Endometrial microvascular endothelial cells (primary cell): ENCODE measurements around the gene TXNRD1. TPM values are rescaled to one million over a fixed set of nuclear protein-coding genes. Genes with fewer than 3 reads are reported as not detected.
"Not testable (repeated sequence)": the region's sequence is repeated elsewhere in the genome, so short reads cannot be mapped to it uniquely, and the experiment has no call there.

Source experiments
- in situ Hi-C: cut with HindIII; loops from 2 replicates; pipeline ENCODE4 v1.10.0; 2017; ENCODE audit warnings: low sequenced_read_pairs, low pct_unique_long_range_greater_than_20kb; ENCODE audit errors: inconsistent ontology term
- total RNA-seq: library from RNA; depleted of rRNA; stranded (reverse); fragments of >200 nt; gene quantifications from one replicate; pipeline ENCODE4 v1.2.3, GENCODE V29; 2015; ENCODE audit errors: inconsistent ontology term

TXNRD1 gene
- total RNA-seq: 966 TPM

GRCh38 chr12:104215638-104216297 is at the start of gene TXNRD1:
Gene TXNRD1, plus strand, starts transcription at chr12:104215779. Its CDS starts 24 bp downstream, at chr12:104215803.
- in situ Hi-C loops: loop anchor here (25.0 kb wide), 1 partner anchor 97 kb away; the partner anchor contains the start of gene EID3

DNA sequence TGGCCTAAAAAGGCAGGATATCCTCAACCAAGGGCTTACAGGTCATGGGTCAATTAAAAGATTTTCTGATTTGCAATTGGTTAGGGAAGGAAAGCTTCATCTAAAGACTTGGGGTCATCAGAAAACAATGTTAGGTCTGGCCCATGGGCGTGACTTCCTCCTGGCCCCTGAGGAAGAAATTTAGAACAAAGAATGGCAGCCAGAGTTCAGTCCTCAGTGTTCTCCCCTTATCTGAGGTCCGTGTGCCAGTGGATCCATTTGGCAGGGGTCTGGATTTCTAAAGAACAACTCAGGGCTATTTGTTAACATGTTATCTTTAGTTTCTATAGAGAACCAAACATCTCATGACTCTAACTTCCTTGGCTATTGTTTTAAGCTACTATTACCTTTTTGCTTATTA is 49.8 kb upstream of the TXNRD1 start:
- in situ Hi-C loops: no loop called here

DNA sequence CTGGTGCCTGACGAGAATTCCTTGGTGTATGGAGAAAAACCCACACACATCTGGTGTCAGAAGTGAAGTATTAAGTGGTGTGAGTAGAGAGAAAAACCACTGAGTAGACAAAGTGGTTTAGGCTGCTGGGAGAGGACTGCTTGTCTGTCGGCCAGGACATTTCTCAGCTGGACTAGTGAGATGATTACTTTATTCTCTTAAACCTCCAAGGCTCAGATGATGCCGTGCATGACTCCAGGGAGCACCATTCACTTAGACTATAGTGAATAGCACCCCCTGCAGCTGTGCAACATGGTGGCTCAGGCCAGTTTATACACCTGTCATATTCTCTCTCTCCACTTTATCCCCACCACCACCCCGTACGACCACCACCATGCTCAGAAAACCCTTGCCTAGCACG is 49.1 kb upstream of the TXNRD1 start:
- in situ Hi-C loops: no loop called here

DNA sequence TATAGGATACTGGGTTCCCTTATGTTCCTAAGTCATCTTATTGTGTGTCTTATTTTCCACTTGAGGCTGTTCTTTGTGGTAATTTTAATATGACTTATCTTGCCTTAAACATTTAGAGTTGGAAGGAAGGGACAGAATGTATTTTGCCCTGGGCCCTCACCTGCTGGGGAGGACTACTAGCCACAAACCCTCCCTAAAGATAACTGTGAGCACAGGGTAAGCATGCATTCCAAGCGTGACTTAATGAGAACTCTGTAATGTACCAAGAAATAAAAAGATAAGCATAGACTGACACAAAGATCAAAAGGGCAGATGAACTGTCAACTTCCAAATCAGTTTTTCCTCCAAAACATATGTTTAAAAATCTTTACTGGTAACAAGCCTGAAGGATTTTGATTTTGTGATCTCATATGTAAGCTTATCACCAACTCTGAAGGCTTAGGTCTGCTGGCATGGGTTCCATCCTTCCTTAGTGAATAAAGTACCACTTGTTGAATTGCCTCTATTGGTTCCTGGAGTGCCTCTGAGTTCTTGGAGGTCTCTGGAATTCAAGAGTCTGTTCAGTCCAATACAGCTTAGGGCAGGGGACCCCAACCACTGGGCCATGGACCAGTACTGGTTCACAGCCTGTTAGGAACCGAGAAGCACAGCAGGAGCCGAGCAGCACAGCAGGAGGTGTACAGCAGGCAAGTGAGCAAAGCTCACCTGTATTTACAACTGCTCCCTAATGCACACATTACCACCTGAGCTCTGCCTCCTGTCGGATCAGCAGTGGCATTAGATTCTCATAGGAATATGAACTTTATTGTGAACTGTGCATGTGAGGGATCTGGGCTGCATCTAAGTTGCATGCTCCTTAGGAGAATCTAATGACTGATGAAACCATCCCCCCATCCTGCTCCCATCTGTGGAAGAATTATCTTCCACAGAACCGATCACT is 47.8 kb upstream of the TXNRD1 start:
- in situ Hi-C loops: no loop called here

- in situ Hi-C loops: no loop called here
These were observed 47.0 kb upstream of the TXNRD1 start for GRCh38 chr12:104168596-104168995.

DNA sequence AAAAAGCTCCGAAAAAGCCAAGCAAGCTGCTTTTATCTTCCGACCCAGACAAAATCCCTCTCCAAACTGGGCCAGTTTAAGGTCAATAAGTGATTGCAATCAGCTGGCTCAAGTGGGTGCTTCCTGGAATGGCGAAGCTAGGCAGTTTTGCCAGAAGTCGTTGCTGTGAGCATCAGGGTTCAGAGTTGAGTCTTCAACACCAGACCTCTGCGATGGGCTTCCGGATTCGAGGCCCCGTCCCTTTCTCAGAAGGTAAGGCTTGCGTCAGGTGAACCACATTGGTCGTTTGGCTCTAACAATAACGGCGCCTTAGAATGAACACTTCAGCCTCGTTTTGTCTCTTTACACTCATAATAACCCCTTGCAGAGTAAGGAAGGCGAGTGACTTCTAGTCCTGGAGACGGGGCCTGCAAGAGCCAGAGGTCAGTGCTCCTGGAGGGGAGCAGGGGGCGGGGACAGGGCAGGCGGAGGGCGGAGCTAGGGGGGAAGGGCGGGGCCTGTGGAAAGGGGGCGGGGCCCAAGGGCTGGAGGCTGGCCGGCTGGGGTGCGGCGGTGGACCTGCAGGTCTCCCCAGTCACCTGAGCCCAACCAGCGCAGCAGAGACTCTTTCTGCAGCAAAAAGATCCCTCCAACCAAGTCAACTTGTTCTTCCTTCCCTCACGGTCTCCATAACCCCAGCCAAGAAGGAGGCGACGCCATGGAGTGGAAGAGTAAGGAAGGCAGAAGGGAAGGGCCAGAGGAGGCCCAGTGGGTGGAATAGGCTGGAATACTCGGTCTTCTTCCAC is 43.6 kb upstream of the TXNRD1 start:
- in situ Hi-C loops: no loop called here

DNA sequence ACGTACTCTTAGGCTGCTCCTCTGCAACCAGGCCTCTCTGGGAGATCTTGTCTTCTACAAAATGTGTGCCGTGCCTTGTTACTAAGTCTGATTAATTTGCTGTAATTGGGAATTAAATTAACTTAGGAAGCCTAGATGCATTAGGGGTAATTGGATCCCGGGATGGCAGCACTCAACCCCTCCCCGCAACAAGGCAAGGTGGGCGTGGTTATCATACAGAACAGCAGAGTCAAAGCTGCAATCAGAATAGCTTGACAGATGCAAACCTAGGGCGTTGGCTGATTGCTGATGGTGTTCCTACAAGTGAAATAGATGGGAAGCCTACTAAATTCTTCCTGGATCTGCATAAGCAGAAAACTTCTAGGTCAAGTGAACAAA is 43.0 kb upstream of the TXNRD1 start:
- in situ Hi-C loops: no loop called here

DNA sequence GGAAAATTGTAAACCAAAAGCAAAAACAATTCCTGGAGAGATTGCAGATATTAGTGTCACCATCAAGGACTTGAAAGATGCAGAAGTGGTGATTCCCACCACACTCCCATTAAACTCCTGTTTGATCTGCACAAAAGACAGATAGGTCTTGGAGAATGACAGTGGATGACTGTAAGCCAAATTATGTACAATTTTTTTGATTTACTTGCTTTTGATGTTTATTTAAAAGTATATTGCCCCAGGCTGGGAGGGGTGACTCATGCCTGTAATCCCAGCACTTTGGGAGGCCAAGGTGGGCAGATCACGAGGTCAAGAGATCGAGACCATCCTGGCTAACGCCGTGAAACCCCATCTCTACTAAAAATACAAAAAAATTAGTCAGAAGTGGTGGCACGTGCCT is 41.8 kb upstream of the TXNRD1 start:
- in situ Hi-C loops: not testable (repeated sequence)

GRCh38 chr12:104175726-104176247 is 39.8 kb upstream of the TXNRD1 start:
- in situ Hi-C loops: no loop called here

- in situ Hi-C loops: no loop called here
These were observed 38.3 kb upstream of the TXNRD1 start for GRCh38 chr12:104177336-104177662.

DNA sequence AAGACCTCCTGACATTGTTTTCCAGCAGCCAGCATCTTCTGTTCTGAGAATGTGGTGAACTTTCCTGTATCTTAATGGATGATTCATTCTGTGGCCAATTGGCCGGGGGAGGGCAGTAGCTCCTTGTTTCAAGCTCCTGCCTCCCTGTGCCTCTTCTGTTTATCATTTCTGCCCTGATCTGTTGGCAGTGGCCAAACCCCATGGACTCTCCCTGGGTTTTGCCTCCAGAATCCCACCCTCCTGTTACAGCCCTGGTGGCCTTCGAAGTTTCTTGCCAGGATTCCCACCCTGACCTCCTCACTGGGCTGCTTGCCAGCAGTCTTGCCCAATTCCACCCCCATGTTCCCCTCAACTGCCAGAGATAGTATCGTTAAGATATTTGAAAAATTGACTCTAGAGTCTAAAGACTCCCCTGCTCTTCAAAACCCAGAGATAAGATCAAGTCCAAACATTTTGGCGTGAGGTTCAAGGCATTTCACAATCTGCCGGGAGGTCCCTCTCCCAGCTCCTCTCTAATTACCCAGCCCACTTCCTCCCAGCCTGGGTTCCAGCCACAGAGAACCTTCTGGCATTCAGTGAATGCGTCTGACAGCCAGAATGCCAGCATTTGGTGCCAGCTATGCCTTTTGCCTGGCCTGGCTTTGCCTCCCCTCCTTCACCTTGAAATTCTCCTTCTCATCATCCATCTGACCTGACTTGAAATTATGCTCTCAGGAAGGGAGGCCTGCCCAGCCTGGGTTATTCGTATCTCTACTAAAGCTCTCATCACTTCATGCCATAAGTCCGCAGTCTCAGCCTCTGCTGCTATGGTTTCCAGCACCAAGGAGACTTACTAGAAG is 37.7 kb upstream of the TXNRD1 start:
- in situ Hi-C loops: no loop called here

DNA sequence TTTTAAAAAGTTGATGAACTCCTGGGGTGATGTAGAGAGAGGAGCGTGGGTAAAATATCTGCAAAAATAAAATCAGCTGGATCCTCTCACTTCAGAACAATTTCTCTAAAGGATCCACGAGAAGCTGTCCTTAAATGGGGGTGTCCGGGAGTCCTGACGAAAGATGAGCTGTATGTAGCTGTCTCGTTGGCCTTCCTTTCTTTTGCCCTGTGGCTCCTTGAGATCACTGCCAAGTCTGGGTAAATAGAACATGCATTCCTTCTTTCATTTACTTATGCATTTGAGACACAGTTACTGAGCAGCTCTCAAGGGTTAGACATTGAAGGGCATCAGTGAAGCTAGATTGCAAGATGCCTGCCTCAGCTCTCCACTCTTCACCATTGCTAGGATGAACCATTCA is 35.2 kb upstream of the TXNRD1 start:
- in situ Hi-C loops: no loop called here

DNA sequence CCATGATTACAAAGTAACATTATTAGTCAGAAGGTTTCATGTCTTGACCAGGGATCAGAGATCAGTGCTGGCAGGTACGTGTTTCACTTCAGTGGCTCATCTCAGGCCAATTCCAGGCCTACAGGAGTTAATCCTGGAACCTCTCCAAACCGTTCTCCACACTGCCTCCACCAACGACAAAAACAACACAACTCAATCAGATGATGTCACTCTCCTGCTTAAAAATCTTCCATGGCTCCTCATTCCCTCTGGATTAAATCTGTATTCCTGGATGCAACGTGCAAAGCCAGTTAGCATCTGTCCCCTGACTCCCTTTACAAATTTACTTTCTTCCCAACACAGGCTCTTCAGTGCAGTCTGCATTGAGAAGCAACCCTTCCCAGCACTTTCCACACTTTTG is 34.3 kb upstream of the TXNRD1 start:
- in situ Hi-C loops: no loop called here

DNA sequence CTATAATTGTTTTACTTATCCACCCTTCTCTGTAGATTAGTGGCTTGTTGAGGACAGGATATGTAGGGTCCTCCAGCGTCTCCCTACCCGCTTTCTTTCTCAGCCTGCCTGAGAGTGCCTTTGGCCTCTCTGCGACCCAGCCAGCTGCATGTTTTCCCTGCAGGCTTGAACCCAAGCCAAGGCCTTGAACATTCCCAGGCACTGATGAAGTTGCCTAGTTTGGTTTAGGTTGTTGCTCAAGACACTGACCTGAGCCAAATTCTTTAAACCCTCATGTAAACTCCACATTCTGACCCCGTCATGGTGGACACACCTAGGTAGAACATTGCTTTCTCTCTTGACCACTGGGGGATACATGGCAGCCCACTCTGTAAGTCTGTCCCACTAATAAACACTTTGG is 33.4 kb upstream of the TXNRD1 start:
- in situ Hi-C loops: no loop called here

DNA sequence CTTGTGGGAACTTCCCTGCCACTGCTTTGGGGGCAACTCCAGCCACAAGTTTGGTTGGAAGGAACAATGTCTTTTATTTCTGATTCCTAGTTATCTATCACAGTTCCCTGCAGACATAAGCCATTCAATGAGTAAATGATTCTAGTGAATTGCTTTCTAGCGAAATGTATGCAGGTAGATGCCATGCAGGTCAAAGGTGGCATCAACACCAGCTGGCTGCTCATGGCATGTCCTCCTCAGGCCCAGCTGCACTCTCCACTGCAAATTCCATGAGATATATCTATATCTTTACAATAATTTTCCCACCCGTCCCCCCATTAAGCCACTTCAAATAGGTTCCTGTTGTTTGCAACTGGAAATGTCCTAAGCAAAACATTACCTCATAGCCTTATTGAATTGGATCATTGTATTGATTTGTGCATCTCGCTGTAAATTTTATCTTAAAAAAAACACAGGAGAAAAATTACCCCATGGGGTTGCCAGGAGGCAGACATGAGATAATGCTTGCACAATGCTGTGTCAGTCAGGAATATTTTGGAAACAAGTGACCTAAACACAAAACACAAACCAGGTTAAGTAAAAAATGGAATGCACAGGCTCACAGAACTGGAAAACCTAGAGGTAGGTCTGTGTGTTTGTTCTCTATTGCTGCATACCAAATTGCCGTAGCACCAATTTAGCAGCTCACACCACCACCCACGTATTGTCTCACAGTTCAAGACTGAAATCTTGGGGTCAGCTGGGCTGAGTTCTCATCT is 32.8 kb upstream of the TXNRD1 start:
- in situ Hi-C loops: no loop called here

GRCh38 chr12:104183443-104183842 is 32.1 kb upstream of the TXNRD1 start:
- in situ Hi-C loops: no loop called here

DNA sequence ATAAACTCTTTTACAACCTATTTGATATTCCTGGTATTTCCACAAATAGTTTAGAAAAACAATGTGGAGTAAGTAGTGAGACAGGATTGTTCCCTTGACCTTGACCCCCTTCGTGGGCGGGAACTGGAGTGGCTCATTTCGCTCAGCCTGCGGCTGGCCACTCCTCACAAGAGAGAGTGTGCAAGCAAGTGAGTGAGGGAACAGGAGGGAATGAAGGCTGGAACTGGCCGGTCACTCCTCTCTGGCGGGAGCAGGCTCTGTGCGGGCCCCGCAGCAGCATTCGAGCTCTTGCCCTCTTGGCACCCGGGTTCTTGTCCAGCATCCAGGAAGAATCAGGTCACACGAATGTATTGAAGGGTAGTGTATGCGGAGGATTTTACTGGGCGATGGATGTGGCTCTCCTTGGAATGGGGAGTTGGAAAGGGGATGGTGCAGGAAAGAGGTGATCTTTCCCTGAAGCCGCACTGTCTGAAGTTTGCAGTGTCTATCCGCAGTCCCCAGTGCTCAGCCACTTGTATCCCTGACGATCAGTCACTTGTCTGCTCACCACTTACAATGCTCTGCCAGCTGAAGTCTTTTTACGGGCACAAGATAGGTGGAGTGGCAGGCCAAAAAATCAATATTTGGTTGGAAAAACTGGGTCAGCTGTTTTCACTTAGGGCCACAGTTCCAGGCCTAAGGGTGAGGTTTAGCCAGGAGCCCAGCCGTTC is 28.0 kb upstream of the TXNRD1 start:
- in situ Hi-C loops: no loop called here
